A549 (cell line): ENCODE results near the gene DNAJC7. TPM values are rescaled to one million over a fixed set of nuclear protein-coding genes. Genes with fewer than 3 reads are reported as not detected.

ENCODE experiments used
- ATAC-seq, 2 experiments: fragments of 200-7000 bp in 1 of 2; fragments of >200 bp in 1 of 2; cut with Nextera tagmentation in 1 of 2; cut with Tn5 transposase in 1 of 2; 3 replicates each; pipeline versions ENCODE4 v1.8.0 to v1.9.1; 2018 to 2020; ENCODE audit warnings: mild to moderate bottlenecking in 1 of 2, moderate library complexity in 1 of 2
- CTCF ChIA-PET: fragments of 300-600 bp; sonication (Branson Sonifier 250); formaldehyde crosslinking; extraction: SDS; loops from one replicate; lab custom pipeline; 2021; ENCODE audit warnings: antibody characterized with exemption, inconsistent platforms; lab: Yijun Ruan, JAX
- POLR2A ChIA-PET: fragments of 350-600 bp; formaldehyde crosslinking; extraction: SDS; loops from one replicate; lab custom pipeline; 2021; ENCODE audit warnings: antibody characterized with exemption, inconsistent platforms; lab: Yijun Ruan, JAX
- DNase-seq, 2 experiments: peaks; one replicate each; pipeline versions ENCODE4 v3.0.0 to v3.0.0-alpha.2; 2011 to 2016; ENCODE audit warnings: low read depth in 1 of 2, low spot score in 1 of 2
- FAIRE-seq: peaks from 2 replicates; lab custom pipeline; 2011; peaks lifted over from hg19 to GRCh38; lab: Jason Lieb, UNC
- H3K27ac ChIP-seq, 2 experiments: fragments of >200 bp; sonication (Bioruptor Twin); formaldehyde crosslinking; 3 replicates each; pipeline ENCODE4 v1.5.1; 2016 to 2017
- H3K4me1 ChIP-seq: fragments of >200 bp; sonication (Bioruptor Twin); formaldehyde crosslinking; 3 replicates; pipeline ENCODE4 v1.6.1; 2016
- H3K4me2 ChIP-seq: fragments of >200 bp; sonication (Bioruptor Twin); formaldehyde crosslinking; 3 replicates; pipeline ENCODE4 v1.6.1; 2016
- H3K4me3 ChIP-seq: fragments of >200 bp; sonication (Bioruptor Twin); formaldehyde crosslinking; 3 replicates; pipeline ENCODE4 v1.5.1; 2016
- H3K9me3 ChIP-seq: fragments of >200 bp; sonication (Bioruptor Twin); formaldehyde crosslinking; 3 replicates; pipeline ENCODE4 v1.6.1; 2016
- BHLHE40 ChIP-seq: IDR thresholded peaks from 2 replicates; pipeline ENCODE4 v1.6.1; 2012; ENCODE audit warnings: low read depth, low read length, inconsistent platforms
- CTCF ChIP-seq: fragments of >200 bp; sonication (Bioruptor Twin); formaldehyde crosslinking; IDR thresholded peaks from 3 replicates; pipeline ENCODE4 v1.5.1; 2016
- E2F6 ChIP-seq: IDR thresholded peaks from 2 replicates; pipeline ENCODE4 v1.6.1; 2012; ENCODE audit warnings: low read depth, borderline replicate concordance
- ELK1 ChIP-seq: fragments of 150-350 bp; IDR thresholded peaks from 2 replicates; pipeline ENCODE4 v1.6.1; 2014; ENCODE audit warnings: low read depth, mild to moderate bottlenecking, low read length
- ESRRA ChIP-seq: fragments of 150-350 bp; IDR thresholded peaks from 2 replicates; pipeline ENCODE4 v1.6.1; 2014; ENCODE audit warnings: mild to moderate bottlenecking, low read length, borderline replicate concordance
- FOSL2 ChIP-seq, 2 experiments: fragments of 450-650 bp in 1 of 2; fragments of >200 bp in 1 of 2; sonication (Bioruptor Twin) in 1 of 2; formaldehyde crosslinking; IDR thresholded peaks; 2 replicates each; pipeline versions ENCODE4 v1.5.0 to v1.6.1; 2016 to 2020; ENCODE audit warnings: mild to moderate bottlenecking in 1 of 2, moderate library complexity in 1 of 2
- HES2 ChIP-seq: fragments of >200 bp; sonication (Bioruptor Twin); formaldehyde crosslinking; IDR thresholded peaks from 2 replicates; pipeline ENCODE4 v1.6.1; 2016
- HOXB13 ChIP-seq: fragments of 250-450 bp; sonication (Bioruptor Pico); IDR thresholded peaks from 2 replicates; pipeline ENCODE4 v1.5.0; 2020; ENCODE audit warnings: low read depth, mild to moderate bottlenecking, moderate library complexity
- MAFK ChIP-seq: fragments of 450-650 bp; IDR thresholded peaks from 2 replicates; pipeline ENCODE4 v1.6.1; 2014; ENCODE audit not compliant: partially characterized antibody
- NFE2L2 ChIP-seq: fragments of 150-350 bp; conservative IDR thresholded peaks from 2 replicates; pipeline ENCODE4 v1.6.1; 2014; ENCODE audit warnings: low read length
- NPAS2 ChIP-seq: fragments of 250-450 bp; sonication (Bioruptor Pico); IDR thresholded peaks from 2 replicates; pipeline ENCODE4 v1.8.0; 2022; ENCODE audit warnings: mild to moderate bottlenecking, moderate library complexity, borderline replicate concordance
- PBX3 ChIP-seq: IDR thresholded peaks from 2 replicates; pipeline ENCODE4 v1.6.1; 2012
- PHF8 ChIP-seq: fragments of 200-600 bp; sonication (generic); IDR thresholded peaks from 2 replicates; pipeline ENCODE4 v1.6.1; 2016; ENCODE audit warnings: low read depth, mild to moderate bottlenecking, antibody characterized with exemption, moderate library complexity, borderline replicate concordance
- POLR2AphosphoS2 ChIP-seq: conservative IDR thresholded peaks from 2 replicates; pipeline ENCODE4 v1.6.1; 2012; ENCODE audit warnings: low read length, improper control_type of control experiment, inconsistent platforms
- RCOR1 ChIP-seq: fragments of 150-350 bp; IDR thresholded peaks from 2 replicates; pipeline ENCODE4 v1.6.1; 2014; ENCODE audit warnings: antibody characterized with exemption, low read length, low read depth
- SMC3 ChIP-seq: fragments of >200 bp; sonication (Bioruptor Twin); formaldehyde crosslinking; IDR thresholded peaks from 3 replicates; pipeline ENCODE4 v1.6.1; 2018; ENCODE audit warnings: inconsistent platforms
- TFCP2L1 ChIP-seq: fragments of 250-450 bp; sonication (Bioruptor Pico); IDR thresholded peaks from 2 replicates; pipeline ENCODE4 v1.5.0; 2021; ENCODE audit warnings: mild to moderate bottlenecking
- USF2 ChIP-seq: fragments of 450-650 bp; IDR thresholded peaks from 2 replicates; pipeline ENCODE4 v1.6.1; 2014; ENCODE audit warnings: antibody characterized with exemption
- ZC3H11A ChIP-seq: fragments of 450-650 bp; IDR thresholded peaks from 2 replicates; pipeline ENCODE4 v1.6.1; 2014; ENCODE audit warnings: antibody characterized with exemption, mild to moderate bottlenecking
- WGBS: methylation state at CpG from one replicate; pipeline ENCODE4 v1.1.6; 2017; ENCODE audit errors: missing lambda C conversion rate; 5-methylcytosine and 5-hydroxymethylcytosine counted together
- polyA plus RNA-seq, 4 experiments: library from polyadenylated mRNA; depleted of rRNA in 3 of 4; stranded (reverse); fragments of >200 nt; fragmentation: RNase III in 1 of 4; extraction: RNeasy Plus Mini Kit Qiagen cat#74134 plus additional on column Dnase treatment in 1 of 4; gene quantifications; 2 replicates in 3 of 4; 3 replicates in 1 of 4; pipeline ENCODE4 v1.2.3, GENCODE V29; 2011 to 2017

Gene DNAJC7
- polyA plus RNA-seq, 2 of the 4 experiments (the other 2 are of a cell fraction): 95.3 to 148 TPM

GRCh38 chr17:42047343-42047742 is 30.1 kb upstream of the DNAJC7 start:
- ATAC-seq: no peak
- ChIA-PET POLR2A (no interaction called here), CTCF (interaction anchor here (0.9 to 22.6 kb wide), 3 partner anchors 10 to 33 kb away, joined by 3 to 346 read pairs (median 3); partner anchors contain the start of genes DNAJC7 and NKIRAS2)
- Histone ChIP-seq H3K4me2 (no peak overlapping the region), H3K4me3 (no peak overlapping the region), H3K27ac (no peak overlapping the region), H3K9me3 (no peaks in the 10 kb centered on the region), H3K4me1 (peaks cover 12% of the 10 kb centered on the region)
- DNase-seq: no peak
- no peak for FAIRE-seq
- WGBS: 87% methylated on average over 12 of the region's 12 CpGs
- TF ChIP-seq USF2: no peak
- no peak for TF ChIP-seq ZC3H11A
- TF ChIP-seq ESRRA: no peak
- no peak for TF ChIP-seq PBX3
- TF ChIP-seq BHLHE40: no peak
- TF ChIP-seq FOSL2 (IDR thresholded peaks at IDR 0.05): no peak
- TF ChIP-seq FOSL2 (CRISPR knock-in tag; IDR thresholded peaks at IDR 0.05): no peak
- TF ChIP-seq PHF8: no peak
- TF ChIP-seq ELK1: no peak
- TF ChIP-seq NPAS2 (CRISPR knock-in tag): no peak
- no peak for TF ChIP-seq TFCP2L1 (CRISPR knock-in tag)
- TF ChIP-seq CTCF: no peak
- TF ChIP-seq RCOR1: no peak
- TF ChIP-seq HOXB13 (CRISPR knock-in tag): no peak
- no peak for TF ChIP-seq SMC3
- no peak for TF ChIP-seq POLR2AphosphoS2

GRCh38 chr17:42045719-42046118 is 28.5 kb upstream of the DNAJC7 start:
- Histone ChIP-seq H3K27ac (no peak overlapping the region), H3K4me2 (no peak overlapping the region), H3K4me3 (no peak overlapping the region), H3K9me3 (no peaks in the 10 kb centered on the region), H3K4me1 (peaks cover 6% of the 10 kb centered on the region)
- FAIRE-seq: no peak
- DNase-seq: no peak
- WGBS: 88% methylated on average over 1 of the region's 1 CpG
- ChIA-PET CTCF (interaction anchor here (0.7 to 22.6 kb wide), 9 partner anchors 12 to 85 kb away, joined by 3 to 346 read pairs (median 7); partner anchors contain the start of genes DNAJC7, NKIRAS2 and ZNF385C), POLR2A (interaction anchor here (0.8 kb wide), 1 partner anchor 18 kb away, joined by 4 read pairs; no protein-coding TSS in a partner anchor)
- TF ChIP-seq HES2: no peak
- no peak for TF ChIP-seq MAFK
- TF ChIP-seq E2F6: no peak
- no peak for TF ChIP-seq NFE2L2
- no peak for TF ChIP-seq BHLHE40
- no peak for TF ChIP-seq RCOR1
- TF ChIP-seq USF2: no peak
- no peak for TF ChIP-seq HOXB13 (CRISPR knock-in tag)
- no peak for TF ChIP-seq CTCF
- no peak for TF ChIP-seq POLR2AphosphoS2
- no peak for TF ChIP-seq TFCP2L1 (CRISPR knock-in tag)
- no peak for ATAC-seq
